ENCODE measurements around the gene GCAT.

DNA sequence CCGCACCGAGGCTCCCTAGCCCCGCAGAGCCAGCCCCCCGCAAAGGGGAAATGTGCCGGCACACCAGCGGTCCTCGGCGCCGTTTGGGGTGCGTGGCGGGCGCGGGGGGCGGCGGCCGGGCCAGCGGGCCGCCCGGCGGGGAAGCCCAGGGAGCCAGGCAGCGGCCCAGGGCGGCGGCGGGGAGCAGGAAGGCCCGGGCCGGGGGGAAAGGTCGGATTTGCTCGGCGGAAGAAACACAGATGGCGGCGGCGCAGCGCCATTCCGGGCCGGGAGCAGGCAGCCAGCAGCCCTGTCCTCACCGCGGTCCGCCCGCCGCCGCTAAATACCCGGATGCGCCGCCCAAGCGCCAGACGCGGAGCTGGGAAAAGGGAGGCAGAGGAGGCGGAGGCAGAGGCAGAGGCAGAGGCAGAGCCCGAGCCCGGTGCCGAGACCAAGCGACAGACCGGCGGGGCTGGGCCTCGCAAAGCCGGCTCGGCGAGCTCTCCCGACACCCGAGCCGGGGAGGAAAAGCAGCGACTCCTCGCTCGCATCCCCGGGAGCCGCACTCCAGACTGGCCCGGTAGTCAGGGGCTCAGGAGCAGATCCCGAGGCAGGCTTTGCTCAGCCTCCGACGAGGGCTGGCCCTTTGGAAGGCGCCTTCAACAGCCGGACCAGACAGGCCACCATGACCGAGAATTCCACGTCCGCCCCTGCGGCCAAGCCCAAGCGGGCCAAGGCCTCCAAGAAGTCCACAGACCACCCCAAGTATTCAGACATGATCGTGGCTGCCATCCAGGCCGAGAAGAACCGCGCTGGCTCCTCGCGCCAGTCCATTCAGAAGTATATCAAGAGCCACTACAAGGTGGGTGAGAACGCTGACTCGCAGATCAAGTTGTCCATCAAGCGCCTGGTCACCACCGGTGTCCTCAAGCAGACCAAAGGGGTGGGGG, 2.6 kb upstream of the GCAT start:
- TF ChIP-seq, protein P1, sequence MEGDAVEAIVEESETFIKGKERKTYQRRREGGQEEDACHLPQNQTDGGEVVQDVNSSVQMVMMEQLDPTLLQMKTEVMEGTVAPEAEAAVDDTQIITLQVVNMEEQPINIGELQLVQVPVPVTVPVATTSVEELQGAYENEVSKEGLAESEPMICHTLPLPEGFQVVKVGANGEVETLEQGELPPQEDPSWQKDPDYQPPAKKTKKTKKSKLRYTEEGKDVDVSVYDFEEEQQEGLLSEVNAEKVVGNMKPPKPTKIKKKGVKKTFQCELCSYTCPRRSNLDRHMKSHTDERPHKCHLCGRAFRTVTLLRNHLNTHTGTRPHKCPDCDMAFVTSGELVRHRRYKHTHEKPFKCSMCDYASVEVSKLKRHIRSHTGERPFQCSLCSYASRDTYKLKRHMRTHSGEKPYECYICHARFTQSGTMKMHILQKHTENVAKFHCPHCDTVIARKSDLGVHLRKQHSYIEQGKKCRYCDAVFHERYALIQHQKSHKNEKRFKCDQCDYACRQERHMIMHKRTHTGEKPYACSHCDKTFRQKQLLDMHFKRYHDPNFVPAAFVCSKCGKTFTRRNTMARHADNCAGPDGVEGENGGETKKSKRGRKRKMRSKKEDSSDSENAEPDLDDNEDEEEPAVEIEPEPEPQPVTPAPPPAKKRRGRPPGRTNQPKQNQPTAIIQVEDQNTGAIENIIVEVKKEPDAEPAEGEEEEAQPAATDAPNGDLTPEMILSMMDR (CRISPR knock-in tag; IDR thresholded peaks at IDR 0.05): no peak
- no peak for TF ChIP-seq ARID3A (IDR thresholded peaks at IDR 0.05; ENCODE audit: low read depth, low read length)
- peak in 1 of 2 experiments; percentile 94; a peak in 2 of 4 replicates for TF ChIP-seq KLF16 (CRISPR knock-in tag; IDR thresholded peaks at IDR 0.05)
- peak; percentile 98 for TF ChIP-seq POLR2AphosphoS5 (IDR thresholded peaks at IDR 0.05; ENCODE audit: low read depth, low read length)
- TF ChIP-seq RBAK (CRISPR knock-in tag; IDR thresholded peaks at IDR 0.05): no peak
- TF ChIP-seq, protein P2, sequence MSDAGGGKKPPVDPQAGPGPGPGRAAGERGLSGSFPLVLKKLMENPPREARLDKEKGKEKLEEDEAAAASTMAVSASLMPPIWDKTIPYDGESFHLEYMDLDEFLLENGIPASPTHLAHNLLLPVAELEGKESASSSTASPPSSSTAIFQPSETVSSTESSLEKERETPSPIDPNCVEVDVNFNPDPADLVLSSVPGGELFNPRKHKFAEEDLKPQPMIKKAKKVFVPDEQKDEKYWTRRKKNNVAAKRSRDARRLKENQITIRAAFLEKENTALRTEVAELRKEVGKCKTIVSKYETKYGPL (CRISPR knock-in tag; IDR thresholded peaks at IDR 0.05): no peak
- TF ChIP-seq, protein P3, sequence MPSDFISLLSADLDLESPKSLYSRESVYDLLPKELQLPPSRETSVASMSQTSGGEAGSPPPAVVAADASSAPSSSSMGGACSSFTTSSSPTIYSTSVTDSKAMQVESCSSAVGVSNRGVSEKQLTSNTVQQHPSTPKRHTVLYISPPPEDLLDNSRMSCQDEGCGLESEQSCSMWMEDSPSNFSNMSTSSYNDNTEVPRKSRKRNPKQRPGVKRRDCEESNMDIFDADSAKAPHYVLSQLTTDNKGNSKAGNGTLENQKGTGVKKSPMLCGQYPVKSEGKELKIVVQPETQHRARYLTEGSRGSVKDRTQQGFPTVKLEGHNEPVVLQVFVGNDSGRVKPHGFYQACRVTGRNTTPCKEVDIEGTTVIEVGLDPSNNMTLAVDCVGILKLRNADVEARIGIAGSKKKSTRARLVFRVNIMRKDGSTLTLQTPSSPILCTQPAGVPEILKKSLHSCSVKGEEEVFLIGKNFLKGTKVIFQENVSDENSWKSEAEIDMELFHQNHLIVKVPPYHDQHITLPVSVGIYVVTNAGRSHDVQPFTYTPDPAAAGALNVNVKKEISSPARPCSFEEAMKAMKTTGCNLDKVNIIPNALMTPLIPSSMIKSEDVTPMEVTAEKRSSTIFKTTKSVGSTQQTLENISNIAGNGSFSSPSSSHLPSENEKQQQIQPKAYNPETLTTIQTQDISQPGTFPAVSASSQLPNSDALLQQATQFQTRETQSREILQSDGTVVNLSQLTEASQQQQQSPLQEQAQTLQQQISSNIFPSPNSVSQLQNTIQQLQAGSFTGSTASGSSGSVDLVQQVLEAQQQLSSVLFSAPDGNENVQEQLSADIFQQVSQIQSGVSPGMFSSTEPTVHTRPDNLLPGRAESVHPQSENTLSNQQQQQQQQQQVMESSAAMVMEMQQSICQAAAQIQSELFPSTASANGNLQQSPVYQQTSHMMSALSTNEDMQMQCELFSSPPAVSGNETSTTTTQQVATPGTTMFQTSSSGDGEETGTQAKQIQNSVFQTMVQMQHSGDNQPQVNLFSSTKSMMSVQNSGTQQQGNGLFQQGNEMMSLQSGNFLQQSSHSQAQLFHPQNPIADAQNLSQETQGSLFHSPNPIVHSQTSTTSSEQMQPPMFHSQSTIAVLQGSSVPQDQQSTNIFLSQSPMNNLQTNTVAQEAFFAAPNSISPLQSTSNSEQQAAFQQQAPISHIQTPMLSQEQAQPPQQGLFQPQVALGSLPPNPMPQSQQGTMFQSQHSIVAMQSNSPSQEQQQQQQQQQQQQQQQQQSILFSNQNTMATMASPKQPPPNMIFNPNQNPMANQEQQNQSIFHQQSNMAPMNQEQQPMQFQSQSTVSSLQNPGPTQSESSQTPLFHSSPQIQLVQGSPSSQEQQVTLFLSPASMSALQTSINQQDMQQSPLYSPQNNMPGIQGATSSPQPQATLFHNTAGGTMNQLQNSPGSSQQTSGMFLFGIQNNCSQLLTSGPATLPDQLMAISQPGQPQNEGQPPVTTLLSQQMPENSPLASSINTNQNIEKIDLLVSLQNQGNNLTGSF (CRISPR knock-in tag; IDR thresholded peaks at IDR 0.05): peak; percentile 48; the same call in 1 of the 2 replicates
